ENCODE measurements around the gene IL18R1.
"Not testable (repeated sequence)": the region's sequence is repeated elsewhere in the genome, so short reads cannot be mapped to it uniquely, and the experiment has no call there.

Gene IL18R1, protein sequence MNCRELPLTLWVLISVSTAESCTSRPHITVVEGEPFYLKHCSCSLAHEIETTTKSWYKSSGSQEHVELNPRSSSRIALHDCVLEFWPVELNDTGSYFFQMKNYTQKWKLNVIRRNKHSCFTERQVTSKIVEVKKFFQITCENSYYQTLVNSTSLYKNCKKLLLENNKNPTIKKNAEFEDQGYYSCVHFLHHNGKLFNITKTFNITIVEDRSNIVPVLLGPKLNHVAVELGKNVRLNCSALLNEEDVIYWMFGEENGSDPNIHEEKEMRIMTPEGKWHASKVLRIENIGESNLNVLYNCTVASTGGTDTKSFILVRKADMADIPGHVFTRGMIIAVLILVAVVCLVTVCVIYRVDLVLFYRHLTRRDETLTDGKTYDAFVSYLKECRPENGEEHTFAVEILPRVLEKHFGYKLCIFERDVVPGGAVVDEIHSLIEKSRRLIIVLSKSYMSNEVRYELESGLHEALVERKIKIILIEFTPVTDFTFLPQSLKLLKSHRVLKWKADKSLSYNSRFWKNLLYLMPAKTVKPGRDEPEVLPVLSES

DNA sequence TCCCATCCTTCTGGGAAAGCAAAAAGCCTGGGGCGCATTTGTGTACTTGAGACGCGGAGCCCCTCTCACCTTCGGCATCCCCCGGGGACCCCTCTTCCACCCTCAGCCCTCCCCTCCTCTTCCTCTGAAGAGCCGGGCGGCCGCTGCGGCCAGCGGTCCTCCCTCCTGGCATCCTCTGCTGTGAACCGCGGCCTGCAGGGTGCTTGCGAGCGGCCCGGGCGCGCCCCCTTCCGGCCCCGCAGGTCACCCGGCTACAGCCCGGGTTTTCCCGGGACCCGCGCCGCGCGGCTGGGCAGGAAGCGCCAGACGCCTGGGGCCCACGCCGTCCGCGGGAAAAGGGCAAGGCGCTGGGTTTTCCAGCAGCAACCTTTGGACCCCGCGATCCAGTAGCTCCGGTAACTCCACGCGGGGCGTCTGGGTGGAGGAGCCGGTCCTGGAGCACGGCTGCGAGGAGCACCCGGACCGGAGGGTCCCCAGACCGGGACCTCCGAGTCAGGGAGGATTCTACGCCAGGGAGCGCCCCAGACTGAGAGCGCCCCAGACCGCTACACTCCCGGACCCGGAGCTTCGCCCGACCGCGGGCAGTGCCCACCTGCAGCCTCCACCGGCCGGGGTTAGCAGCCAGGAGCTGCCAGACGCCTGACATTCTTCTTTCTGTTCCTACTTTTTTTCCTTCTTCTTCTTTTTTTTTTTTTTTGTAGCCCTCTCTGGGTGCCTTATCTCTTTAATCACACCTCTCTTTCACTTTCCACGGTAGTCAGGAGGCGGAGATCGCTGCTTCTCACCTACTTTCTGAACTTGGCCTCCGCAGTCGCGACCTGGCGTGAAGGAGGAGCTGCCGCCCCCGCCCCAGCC, at the start of gene IL18R1:
Gene IL18R1 (plus strand): TSS at position 271 of the 855 bp plus-strand sequence. CDS start 6,865 bp downstream, outside the sequence.
- no peak for DNase-seq

DNA sequence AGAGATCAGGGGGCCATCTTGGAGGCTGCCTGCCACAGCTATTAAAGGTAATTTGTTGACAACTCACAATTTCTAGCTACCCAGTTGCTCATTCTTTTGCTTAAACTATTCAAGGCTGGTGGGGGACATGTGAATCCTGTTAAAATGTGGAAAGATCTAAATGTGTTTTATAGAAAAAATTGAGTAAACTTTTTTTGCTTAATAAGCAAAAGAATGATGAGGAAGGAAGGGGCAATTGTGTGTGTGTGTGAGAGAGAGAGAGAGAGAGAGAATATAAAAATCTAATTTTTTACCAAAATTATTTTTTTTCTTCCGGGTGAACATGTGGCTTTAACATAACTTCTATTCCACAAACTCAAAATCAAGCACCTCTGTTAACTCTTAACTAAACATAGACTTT, 49.5 kb upstream of the IL18R1 start:
- no peak for DNase-seq

DNA sequence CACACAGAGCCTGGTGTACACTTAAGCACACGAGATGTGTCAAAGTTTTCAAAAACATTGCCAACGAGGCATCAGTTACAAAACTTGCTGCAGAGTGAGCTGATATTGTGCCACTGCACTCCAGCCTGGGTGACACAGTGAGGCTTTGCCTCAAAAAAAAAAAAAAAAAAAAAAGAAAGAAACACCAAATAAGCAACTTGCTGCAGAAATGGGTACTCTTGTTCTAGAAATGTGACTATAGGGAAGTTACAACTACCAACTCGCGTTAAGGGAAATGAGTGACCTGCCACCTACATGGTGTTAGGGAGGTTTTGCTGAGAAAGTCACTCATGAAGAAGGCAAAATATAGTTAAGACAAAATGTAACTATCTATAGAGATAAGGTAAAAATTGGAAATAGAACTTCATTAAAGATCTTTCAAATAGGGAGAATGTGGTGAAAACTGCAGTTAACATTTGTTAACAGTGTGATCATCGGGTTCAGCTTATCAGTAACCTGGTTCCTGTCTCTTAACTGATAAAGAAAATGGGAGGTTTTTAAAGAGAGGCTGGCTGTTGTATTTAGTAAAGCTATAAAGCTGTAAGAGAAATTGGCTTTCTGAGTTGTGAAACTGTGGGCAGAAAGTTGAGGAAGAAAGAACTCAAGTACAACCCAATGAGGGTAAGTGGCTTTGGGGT, 44.5 kb upstream of the IL18R1 start, which contains the start of gene IL1RL1:
Gene IL1RL1 (plus strand): TSS at position 600 of the 677 bp plus-strand sequence. CDS start 26,702 bp downstream, outside the sequence.
- DNase-seq = no peak

DNA sequence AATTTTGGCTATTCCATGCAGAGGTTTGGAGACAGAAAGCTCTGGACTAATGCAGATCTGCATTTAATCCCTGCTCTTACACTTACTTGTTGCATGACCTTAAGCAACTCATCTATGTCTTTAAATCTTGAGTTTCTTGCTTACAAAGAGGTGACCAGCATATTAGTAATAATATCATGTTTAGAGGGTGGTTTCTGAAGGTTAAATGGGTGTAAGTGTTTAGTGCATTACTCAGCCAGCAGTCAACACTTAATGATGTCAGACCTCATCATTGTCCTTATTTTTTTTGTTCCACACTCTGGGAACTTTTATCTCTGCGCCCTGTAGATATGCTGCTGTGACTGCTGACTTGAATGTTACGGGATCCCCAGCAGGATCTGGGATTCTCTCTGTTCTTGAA, 42.6 kb upstream of the IL18R1 start:
- no peak for DNase-seq

DNA sequence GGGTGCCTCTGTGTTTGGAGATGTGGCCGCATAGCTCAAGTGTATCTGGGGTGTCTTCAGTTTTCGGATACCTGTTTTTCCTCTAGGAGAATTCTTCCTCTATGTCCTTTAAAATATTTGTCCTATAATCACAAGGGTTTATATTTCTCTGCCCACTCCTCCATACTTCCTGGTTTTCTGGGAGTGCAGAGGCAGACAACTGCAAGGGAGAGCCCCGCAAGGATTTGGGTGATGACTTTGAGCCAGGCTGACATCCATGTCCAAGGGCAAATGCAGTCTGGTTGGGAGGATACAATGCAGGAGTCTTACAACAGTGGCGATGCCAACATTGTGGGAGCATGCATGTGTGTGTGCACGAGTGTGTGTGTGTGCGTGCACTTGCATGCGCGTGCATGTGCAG, 42.1 kb upstream of the IL18R1 start:
- DNase-seq = no peak

DNA sequence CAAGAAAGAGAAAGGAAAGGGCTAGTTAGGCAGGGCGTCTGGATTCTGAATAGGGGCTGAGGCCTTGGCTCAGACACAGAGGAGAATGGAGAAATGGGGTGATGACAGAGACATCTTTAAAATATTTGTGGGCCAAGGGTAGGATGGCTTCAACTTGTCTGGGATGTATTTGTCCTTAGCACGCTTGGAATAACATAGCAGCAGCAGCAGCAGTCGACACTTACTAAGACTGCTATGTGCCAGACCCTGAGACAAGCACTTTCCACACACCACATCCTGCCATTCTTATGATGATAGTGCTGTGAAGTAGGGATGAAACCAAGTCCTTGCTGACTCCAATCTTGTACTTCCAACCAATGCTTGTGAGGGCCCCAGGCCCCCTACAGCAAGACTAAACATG, 41.6 kb upstream of the IL18R1 start:
- no peak for DNase-seq

DNA sequence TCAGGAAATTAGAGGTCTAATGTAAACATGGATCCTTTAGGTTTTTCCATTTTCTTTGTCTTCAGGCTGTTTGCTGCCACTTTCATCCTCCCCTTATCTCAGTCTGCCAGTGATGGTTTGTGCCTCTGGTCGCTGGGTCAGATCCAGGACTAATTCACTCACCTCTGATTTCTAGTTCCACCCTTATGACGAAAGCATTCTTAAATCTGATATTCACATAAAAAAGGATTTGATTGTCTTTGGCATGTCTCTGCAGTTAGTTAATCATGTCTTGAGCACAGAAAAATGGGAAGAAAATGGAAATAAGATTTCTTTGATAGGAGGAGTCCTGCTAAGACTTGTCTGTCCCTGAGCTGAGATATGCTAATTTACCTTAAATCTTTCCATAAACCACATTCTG, 39.7 kb upstream of the IL18R1 start:
- DNase-seq = no peak

DNA sequence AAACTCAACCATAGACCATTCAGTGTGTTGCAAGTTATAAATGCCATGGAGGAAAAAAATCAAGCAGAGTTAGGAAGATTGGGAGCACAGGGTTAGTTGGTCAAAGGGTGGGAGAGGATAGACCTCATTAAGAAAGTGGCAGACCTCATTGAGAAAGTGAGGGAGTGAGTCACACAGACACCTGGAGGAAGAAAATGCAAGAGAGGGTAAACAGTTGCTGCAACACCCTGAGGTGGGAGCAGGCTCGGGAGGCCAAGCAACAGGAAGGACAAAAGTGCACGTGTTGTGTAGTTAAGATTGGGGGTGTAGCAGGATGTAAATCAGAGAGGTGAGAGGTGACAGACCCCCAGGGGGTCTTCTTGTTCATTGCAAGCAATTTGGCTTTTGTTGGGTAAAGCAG, 37.9 kb upstream of the IL18R1 start:
- no peak for DNase-seq

DNA sequence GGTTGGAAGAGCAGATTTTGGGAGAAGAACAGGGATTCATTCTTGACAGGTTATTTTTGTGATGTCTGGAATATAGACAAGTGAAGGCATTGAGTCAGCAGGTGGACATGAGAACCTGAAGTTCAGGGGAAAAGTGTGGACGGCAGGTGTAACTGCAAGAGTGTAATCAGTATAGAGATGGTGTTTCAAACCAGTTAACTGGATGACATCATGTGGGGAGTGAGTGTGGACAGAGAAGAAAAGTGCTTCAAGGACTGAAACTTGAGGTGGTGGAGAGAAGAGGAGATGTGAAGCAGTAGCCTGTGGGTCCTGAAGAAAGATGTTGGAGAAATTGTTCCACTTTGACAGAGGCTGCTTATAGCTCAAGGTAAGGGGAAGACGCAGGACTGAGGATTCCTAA, 37.2 kb upstream of the IL18R1 start:
- no peak for DNase-seq

DNA sequence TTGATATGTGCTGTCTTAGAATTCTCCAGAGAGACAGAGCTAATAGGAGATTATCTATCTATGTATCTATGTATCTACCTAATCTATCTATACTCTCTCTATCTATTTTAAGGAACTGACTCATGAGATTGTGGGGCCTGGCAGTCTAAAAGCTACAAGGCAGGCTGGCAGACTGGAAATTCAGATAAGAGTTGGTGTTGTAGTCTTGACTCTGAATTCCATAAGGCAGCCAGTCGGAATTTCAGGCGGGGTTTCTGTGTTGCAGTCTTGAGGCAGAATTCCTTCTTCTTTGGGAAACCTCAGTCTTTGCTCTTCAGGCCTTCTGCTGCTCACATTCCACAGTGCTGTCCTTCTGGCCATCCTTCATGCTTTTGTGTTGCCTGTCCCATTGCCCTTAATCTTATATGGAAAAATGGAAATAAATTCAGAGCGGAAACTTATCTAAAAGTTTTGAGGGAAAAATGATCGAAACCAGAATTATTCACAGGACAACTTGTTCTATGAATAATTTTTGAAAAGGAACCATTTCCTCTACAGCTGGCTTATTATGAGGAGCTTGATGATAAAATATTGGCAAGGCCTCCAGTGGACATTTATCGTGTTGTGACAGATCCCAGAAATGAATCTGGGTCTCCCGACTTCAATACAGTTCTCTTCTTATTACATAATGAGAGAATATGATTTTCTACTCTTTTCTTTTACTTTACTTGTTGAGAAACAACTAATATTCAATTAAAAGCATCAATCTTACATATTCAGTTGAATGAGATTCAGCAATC, 33.5 kb upstream of the IL18R1 start:
- no peak for DNase-seq

DNA sequence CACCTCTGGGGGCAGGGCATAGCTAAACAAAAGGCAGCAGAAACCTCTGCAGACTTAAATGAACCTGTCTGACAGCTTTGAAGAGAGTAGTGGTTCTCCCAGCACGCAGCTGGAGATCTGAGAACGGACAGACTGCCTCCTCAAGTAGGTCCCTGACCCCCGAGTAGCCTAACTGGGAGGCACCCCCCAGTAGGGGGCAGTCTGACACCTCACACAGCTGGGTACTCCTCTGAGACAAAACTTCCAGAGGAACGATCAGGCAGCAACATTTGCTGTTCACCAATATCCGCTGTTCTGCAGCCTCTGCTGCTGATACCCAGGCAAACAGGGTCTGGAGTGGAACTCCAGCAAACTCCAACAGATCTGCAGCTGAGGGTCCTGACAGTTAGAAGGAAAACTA, 30.7 kb upstream of the IL18R1 start:
- not testable (repeated sequence) for DNase-seq

DNA sequence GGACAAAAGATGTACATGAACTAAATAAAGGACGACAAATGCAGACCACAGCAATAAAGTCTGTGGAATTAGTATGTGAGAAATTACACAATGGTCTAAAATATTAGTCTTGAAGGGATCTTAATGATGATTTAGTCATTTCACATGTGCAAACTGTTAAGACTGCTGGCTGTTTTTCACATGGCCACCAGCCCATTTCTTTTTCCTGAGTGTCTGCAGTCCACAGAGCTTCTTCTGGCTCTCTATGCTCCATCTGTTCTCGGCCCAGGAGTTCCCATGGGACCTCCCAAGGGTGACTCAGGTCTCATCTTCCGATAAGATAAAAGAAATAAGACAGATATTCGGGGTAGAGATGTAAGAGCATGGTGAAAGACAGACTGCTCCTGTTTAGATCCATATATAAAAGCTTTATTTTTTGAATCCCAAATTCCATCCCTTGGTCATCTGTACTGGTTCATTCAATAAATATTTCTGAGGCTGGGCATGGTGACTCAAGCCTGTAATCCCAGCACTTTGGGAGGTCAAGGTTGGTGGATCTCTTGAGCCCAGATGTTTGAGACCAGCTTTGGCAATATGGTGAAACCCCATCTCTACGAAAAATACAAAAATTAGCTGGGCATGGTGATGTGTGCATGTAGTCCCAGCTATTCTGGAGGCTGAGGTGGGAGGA, 24.1 kb upstream of the IL18R1 start:
- DNase-seq = no peak

DNA sequence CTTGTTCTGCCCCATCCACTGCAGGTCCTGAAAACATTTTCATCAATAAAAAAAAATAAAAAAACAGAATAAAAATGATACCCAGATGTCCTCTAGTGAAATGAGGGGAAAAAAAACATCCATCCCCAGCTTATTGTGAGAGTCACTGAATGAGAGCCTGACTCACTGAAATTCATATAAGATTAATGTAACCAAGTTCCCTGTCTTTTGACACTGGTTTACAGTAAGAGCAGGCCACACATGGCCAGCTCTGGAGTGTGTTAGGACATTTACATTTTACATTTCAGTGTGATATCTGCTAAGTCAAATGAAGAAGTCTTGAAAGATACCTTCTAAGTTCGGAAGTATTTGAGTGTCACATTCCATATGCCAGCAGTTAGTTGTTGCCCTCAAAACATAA, 21.1 kb upstream of the IL18R1 start:
- no peak for DNase-seq

DNA sequence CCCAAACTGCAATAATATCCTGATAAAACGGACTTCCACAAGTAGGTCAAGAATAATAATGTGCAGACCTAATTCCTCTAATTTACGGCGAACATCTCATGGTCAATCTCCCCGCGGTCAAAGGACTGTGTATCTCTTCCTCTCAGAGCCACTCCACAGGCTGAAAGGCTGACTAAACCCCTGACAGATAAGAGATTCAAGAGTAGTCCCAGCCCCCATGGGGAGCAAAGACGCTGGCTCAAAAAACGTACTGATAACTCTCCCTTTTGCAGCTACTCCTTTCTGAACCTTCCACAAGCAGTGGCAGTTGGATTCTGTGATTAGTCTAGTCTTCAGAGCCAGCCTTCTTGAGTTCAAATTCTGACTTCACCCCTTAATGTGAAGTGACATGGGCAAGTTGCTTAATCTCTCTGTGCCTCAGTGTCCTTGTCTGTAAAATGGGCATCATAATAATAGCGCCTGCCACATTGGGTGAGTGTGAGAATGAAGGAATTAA, 19.7 kb upstream of the IL18R1 start:
- DNase-seq = no peak

DNA sequence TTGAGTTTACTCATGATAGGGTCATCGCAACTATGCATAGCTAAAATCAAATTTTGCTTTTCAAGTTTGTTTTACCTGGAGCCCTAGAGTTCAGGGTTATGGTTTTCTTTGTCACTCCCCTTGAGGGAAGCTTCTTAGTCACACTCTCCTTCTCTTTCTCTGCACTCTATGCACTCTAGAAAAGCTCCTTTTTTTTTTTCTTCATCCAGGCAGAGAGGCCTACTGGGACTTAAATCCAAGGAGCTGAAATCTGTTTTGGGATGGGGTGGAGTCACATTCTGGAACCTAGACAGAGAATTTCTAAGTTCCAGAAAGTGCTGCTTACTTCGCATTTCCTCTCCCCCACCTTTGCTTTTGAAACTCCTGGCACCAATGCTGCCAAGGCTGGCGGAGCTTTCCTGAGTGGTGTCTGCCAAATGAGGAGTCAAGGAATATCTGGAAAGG, 19.1 kb upstream of the IL18R1 start:
- DNase-seq = no peak

DNA sequence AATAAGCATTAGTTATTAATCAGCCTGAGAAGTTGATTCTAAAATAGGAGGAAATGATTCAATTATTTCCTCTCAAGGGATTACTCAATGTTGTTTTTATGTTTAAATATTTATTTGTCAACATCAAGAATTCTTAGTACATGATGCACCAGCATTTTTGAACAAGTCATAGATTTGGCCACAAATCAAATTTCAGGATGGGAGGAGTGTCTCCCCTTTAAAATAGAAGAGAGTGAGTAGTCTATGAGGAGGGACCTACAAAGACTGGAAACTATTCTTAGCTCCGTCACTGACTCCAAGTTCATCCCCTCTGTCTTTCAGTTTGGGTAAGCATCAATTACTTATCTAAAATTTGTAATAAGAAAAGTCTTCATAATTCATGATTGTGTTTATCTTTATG, 18.6 kb upstream of the IL18R1 start:
- DNase-seq = no peak

DNA sequence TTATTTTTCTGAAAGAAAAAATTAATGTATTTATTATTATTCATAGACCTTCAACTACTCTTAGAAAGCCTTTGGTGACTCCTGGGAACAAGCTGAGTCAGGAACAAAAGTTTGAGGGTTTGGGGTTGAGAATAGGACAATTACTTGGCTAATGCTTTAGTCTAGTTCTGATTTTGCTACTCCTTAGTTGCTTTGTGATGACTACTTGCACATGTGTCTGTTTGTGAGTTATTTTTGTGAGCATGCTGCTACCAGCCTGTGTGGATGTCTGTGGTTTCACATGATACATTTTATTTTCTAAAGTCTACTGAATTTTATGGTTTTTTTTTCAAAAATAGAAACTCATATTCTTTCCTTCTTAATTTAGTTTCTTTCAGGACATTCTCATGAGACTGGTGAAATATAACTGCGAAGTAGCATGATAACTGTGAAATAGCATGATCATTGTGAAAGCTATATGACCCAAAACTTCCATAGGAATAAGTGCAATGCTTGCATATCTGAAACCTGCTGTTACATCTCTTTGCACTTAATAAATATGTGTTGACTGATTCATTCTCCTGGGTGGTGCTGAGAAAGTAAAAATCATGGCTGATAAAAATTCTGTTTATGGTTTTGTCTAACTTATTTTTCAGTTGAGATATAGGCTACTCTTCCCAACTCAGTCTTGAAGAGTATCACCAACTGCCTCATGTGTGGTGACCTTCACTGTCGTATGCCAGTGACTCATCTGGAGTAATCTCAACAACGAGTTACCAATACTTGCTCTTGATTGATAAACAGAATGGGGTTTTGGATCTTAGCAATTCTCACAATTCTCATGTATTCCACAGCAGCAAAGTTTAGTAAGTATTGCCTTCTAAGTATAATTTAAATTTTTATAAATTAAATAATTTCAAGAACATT, 17.9 kb upstream of the IL18R1 start:
- DNase-seq = no peak

DNA sequence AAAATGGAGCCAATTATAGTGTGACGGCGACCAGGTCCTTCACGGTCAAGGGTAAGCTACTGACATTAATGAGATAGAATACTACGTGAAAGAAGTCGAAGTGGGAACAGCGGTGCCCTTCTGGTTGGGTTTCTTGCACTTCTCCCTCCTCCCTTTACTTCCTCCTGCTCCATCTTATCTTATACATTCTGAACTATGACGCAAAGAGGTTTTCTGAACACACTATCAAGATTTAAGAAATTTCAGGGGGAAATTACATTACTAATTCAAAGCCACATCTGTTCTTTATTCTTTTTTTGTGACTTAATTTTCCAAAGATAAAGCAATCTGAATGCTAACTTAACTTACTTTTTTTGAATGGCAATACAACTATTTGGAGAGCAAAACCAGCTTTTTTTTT, 14.8 kb upstream of the IL18R1 start:
- DNase-seq = no peak

DNA sequence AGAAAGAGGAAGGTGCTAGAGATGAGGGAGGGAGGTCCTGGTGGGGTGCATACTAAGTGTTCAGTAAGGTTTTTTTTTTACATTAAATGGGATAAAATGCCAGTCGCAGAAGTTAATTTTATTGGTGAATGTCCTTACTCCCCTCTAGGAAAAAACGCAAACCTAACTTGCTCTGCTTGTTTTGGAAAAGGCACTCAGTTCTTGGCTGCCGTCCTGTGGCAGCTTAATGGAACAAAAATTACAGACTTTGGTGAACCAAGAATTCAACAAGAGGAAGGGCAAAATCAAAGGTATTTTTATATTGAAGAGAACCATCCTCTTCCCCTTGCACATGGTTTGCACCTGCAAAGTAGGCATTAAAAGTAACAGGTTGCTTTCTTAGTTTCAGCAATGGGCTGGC, 12.7 kb upstream of the IL18R1 start:
- DNase-seq = no peak

DNA sequence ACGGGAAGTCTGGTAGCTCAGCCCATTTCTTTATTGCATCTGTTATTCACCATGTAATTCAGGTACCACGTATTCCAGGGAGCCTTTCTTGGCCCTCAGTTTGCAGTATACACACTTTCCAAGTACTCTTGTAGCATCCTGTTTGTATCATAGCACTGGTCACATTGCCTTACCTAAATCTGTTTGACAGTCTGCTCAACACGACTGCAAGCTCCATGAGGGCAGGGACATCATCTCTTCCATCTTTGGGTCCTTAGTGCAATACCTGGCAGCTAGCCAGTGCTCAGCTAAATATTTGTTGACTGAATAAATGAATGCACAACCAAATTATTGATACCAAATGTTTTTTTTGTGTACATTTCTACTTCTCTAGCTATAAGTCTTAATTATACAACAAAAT, 11.2 kb upstream of the IL18R1 start:
- no peak for DNase-seq
